ENCODE measurements around the gene GARNL3. TPM values are rescaled to one million over a fixed set of nuclear protein-coding genes. Genes with fewer than 3 reads are reported as not detected.

Gene GARNL3
- total RNA-seq, 1 donor from 2014 or later: 7.8 TPM

DNA sequence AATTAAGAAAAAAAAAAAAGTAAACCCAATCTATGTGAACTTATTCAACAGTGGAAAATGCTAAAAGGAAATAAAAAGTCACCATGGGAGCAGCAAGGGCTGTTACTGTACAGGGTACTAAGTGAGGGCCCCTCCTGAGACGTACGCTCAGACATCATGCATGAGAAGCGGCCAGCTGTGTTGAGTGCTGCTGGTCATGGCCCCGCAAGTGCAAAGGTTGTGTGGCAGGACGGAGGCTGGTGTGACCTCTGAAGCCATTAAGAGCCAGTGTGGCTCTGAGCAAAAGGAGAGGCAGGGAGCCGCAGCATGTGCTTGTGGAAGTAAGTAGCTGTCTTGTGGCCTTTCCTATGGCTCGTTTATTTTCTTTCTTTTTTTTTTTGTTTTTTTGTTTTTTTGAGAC is 156.5 kb downstream of the GARNL3 start:
- Histone ChIP-seq H3K9me3 (no peaks in the 10 kb centered on the region), H3K27ac (no peak overlapping the region), H3K27me3 (ENCODE audit: low read depth) (no peaks in the 10 kb centered on the region), H3K36me3 (no peaks in the 10 kb centered on the region), H3K4me1 (peaks cover 28% of the 10 kb centered on the region), H3K4me3 (no peak overlapping the region)
- DNase-seq: no peak
- no peak for ATAC-seq
- intact Hi-C loops (cut with DNase I): no loop called here
- TF ChIP-seq, protein P1, sequence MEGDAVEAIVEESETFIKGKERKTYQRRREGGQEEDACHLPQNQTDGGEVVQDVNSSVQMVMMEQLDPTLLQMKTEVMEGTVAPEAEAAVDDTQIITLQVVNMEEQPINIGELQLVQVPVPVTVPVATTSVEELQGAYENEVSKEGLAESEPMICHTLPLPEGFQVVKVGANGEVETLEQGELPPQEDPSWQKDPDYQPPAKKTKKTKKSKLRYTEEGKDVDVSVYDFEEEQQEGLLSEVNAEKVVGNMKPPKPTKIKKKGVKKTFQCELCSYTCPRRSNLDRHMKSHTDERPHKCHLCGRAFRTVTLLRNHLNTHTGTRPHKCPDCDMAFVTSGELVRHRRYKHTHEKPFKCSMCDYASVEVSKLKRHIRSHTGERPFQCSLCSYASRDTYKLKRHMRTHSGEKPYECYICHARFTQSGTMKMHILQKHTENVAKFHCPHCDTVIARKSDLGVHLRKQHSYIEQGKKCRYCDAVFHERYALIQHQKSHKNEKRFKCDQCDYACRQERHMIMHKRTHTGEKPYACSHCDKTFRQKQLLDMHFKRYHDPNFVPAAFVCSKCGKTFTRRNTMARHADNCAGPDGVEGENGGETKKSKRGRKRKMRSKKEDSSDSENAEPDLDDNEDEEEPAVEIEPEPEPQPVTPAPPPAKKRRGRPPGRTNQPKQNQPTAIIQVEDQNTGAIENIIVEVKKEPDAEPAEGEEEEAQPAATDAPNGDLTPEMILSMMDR (IDR thresholded peaks at IDR 0.05): no peak

DNA sequence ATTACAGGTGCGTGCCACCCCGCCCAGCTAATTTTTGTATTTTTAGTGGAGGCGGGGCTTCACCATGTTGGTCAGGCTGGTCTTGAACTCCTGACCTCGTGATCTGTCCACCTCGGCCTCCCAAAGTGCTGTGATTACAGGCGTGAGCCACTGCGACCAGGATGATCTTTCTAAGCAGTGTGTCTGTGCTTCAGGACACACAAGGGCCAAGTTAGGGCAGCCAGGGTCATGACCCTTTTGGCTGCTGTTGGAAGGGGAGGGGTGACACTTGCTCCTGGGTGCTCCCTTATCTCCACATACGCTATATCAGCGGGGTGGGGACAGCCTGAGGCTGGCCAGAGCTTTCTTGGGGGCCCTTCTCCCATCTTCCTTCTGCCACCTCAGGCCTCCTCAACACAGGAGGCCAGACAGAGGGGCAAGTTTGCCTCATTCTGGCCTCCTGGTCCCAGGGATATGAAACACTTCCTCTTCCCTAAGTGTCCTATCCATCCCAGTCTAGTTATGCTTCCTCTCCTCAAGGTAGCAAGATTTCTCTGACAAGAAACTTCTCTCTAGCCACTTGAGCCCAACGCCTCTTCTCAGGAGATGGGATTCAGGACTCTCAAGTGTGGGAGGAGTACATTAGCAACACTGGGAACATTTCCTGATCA is 157.7 kb downstream of the GARNL3 start:
- ATAC-seq: no peak
- intact Hi-C loops (cut with DNase I): no loop called here
- H3K27me3 ChIP-seq (ENCODE audit: low read depth): no peaks in the 10 kb centered on the region
- peaks cover 40% of the 10 kb centered on the region for H3K4me1 ChIP-seq
- H3K36me3 ChIP-seq: no peaks in the 10 kb centered on the region
- no peak for DNase-seq
- H3K9me3 ChIP-seq: no peaks in the 10 kb centered on the region
- peak overlapping the region; percentile 98 for H3K4me3 ChIP-seq
- TF ChIP-seq, protein P1 (IDR thresholded peaks at IDR 0.05): no peak
- no peak overlapping the region for H3K27ac ChIP-seq

DNA sequence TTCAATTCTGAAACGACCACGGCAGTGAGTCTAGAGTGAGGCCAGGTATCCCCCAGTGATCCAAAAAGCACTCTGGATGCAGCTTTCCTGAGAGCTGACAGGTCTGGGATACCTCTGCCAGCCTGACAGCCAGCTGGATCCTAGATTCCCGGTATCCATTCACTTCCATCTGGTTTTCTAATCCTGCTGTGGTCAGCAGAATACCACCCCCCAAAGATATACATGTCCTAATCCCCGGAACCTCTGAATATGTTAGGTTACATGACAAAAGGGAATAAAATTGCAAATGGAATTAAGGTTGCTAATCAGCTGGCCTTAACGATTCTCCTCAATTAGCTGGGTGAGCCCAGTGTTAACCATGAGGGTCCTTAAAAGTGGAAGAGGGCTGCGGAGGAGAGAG is 158.2 kb downstream of the GARNL3 start:
- Histone ChIP-seq H3K27ac (peak overlapping the region; percentile 90), H3K27me3 (ENCODE audit: low read depth) (no peaks in the 10 kb centered on the region), H3K4me1 (peaks cover 40% of the 10 kb centered on the region), H3K9me3 (no peaks in the 10 kb centered on the region), H3K36me3 (no peaks in the 10 kb centered on the region), H3K4me3 (peak overlapping the region; percentile 98)
- DNase-seq (no peak), ATAC-seq (no peak)
- TF ChIP-seq, protein P1 (IDR thresholded peaks at IDR 0.05): no peak
- intact Hi-C loops (cut with DNase I): no loop called here

DNA sequence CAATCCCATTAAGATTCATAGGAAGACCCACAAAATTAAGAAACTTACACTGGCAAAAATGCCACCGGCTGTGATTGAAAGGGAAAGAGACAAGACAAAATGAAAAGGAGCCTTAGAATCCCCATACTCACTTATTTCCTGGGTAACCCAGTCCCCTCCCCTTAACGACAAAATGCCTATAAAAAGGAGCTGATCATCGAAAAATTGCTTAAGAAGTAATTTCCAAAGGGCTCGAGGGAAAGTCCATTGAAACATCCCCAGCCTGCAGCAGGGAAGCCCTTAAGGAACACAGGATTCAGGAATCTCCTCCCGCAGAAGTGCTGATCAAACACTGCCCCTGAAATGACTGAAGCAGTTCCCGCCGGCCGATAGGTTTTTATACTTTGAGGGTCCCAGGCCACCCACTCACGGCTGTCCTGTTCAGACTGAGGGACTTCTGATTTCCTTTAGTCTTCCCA is 158.9 kb downstream of the GARNL3 start:
- peak in 1 of 2 donors; percentile 21 for ATAC-seq
- no peaks in the 10 kb centered on the region for H3K27me3 ChIP-seq (ENCODE audit: low read depth)
- TF ChIP-seq, protein P1 (IDR thresholded peaks at IDR 0.05): no peak
- H3K9me3 ChIP-seq: no peaks in the 10 kb centered on the region
- intact Hi-C loops (cut with DNase I): no loop called here
- peak overlapping the region; percentile 98 for H3K4me3 ChIP-seq
- peaks cover 40% of the 10 kb centered on the region for H3K4me1 ChIP-seq
- H3K36me3 ChIP-seq: peaks cover 4% of the 10 kb centered on the region
- H3K27ac ChIP-seq: peak overlapping the region; percentile 90
- no peak for DNase-seq

DNA sequence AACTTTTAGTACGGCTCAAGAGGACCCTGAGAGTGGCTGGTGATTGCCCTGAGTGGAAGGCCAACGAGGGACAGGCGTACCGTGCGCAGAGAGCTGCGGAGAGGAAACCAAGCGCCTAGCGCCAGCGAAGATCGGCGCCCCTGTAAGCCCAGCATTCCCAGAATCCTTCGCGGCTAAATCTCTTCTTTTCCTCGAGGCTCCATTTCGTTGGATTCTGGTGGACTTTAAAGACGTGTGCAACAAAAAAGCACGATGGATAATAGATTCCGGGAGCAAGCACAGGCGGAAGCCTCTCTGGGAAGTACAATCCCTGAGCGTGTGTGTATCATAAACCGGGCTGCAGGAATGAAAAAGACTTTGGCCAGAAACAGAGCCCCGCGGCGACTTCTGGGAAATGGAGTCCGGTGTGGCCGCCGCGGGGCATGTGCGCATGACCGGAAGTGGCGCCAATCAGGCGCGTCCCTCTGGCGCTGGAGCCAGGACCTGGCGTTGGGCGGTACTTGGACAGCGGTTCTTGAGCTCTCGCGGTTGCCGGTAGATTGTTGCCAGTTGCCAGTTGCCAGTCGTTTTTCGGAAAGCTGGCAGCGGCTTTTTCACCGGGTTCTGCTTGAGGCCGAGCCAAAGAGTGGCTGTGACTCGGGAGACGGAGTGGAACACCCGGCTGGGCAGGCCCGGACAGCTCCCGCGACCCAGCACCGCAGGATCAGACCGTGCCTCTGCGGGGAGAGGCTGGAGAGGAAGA is 159.5 kb downstream of the GARNL3 start, which contains the start of gene ZNF79:
Gene ZNF79, plus strand, starts transcription at position 449 of the 742 bp plus-strand sequence. CDS start 406 bp downstream, outside the sequence.
- Histone ChIP-seq H3K9me3 (no peaks in the 10 kb centered on the region), H3K4me1 (peaks cover 40% of the 10 kb centered on the region), H3K4me3 (peak within 1 kb of the TSS; percentile 98), H3K36me3 (peaks cover 10% of the 10 kb centered on the region), H3K27me3 (ENCODE audit: low read depth) (no peaks in the 10 kb centered on the region), H3K27ac (peak within 1 kb of the TSS; percentile 90)
- peak; percentile 96 for DNase-seq
- TF ChIP-seq, protein P1 (IDR thresholded peaks at IDR 0.05): no peak
- intact Hi-C loops (cut with DNase I): no loop called here
- ATAC-seq: peak; percentile 98 to 99

Data from lower lobe of right lung (tissue), 2 donors.